Measurements from ENCODE around the gene PTGIS. TPM values are rescaled to one million over a fixed set of nuclear protein-coding genes. Genes with fewer than 3 reads are reported as not detected.
A peak's percentile ranks its signal among the peaks of the same experiment; 100 is the strongest.

The PTGIS gene
- total RNA-seq, 1 donor from 2014 or later = 31.3 TPM

DNA sequence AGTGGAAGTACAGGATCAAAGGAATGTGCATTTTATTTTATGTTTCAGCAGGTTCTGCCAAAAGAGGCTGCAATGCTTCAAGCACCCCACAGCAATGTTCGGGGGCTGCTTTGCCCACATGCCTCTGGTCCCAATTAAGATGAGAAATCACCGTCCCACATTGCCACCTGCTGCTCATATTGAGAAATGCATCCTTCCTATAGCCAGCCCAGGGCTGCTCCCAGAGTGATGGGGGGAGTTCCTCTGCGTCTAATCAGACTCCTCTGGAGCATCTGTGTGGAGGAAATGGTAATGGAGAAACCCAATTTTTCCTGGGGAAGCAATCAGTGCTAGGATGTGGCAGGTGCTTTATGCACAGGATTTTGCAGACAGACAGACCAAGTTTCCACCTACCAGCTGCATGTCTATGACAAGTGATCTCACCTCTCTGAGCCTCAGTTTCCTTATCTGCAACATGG, 33.7 kb downstream of the PTGIS start:
- H3K4me2 ChIP-seq = no peak overlapping the region
- no peak overlapping the region for H3K4me3 Mint-ChIP-seq
- H3K27ac ChIP-seq = no peak overlapping the region
- peaks cover 7% of the 10 kb centered on the region for H3F3A ChIP-seq (ENCODE audit: low read depth)
- H3K9me3 Mint-ChIP-seq = peaks cover 5% of the 10 kb centered on the region
- no peaks in the 10 kb centered on the region for H3K4me1 ChIP-seq
- peaks cover 5% of the 10 kb centered on the region for H3K36me3 ChIP-seq
- no peak overlapping the region for H2AFZ ChIP-seq (replicated peaks)
- no peaks in the 10 kb centered on the region for H3K27me3 ChIP-seq
- H3K4me3 ChIP-seq = no peak overlapping the region
- peaks cover 15% of the 10 kb centered on the region for H3K36me3 Mint-ChIP-seq
- no peaks in the 10 kb centered on the region for H3K4me1 Mint-ChIP-seq
- H3K27me3 Mint-ChIP-seq (ENCODE audit: insufficient read depth, low read depth) = peaks cover 2% of the 10 kb centered on the region
- H4K20me1 ChIP-seq (ENCODE audit: low read depth) = no peaks in the 10 kb centered on the region
- no peaks in the 10 kb centered on the region for H3K79me2 ChIP-seq (ENCODE audit: low read depth)
- TF ChIP-seq, protein P1, sequence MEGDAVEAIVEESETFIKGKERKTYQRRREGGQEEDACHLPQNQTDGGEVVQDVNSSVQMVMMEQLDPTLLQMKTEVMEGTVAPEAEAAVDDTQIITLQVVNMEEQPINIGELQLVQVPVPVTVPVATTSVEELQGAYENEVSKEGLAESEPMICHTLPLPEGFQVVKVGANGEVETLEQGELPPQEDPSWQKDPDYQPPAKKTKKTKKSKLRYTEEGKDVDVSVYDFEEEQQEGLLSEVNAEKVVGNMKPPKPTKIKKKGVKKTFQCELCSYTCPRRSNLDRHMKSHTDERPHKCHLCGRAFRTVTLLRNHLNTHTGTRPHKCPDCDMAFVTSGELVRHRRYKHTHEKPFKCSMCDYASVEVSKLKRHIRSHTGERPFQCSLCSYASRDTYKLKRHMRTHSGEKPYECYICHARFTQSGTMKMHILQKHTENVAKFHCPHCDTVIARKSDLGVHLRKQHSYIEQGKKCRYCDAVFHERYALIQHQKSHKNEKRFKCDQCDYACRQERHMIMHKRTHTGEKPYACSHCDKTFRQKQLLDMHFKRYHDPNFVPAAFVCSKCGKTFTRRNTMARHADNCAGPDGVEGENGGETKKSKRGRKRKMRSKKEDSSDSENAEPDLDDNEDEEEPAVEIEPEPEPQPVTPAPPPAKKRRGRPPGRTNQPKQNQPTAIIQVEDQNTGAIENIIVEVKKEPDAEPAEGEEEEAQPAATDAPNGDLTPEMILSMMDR (IDR thresholded peaks at IDR 0.05) = peak; percentile 80
- no peak for TF ChIP-seq EZH2 (IDR thresholded peaks at IDR 0.05)
- no peaks in the 10 kb centered on the region for H3K9me3 ChIP-seq (ENCODE audit: low read depth)
- peak; percentile 81 for DNase-seq (ENCODE audit: low spot score)
- no peak overlapping the region for H3K27ac Mint-ChIP-seq
- no peak overlapping the region for H3K9ac ChIP-seq

DNA sequence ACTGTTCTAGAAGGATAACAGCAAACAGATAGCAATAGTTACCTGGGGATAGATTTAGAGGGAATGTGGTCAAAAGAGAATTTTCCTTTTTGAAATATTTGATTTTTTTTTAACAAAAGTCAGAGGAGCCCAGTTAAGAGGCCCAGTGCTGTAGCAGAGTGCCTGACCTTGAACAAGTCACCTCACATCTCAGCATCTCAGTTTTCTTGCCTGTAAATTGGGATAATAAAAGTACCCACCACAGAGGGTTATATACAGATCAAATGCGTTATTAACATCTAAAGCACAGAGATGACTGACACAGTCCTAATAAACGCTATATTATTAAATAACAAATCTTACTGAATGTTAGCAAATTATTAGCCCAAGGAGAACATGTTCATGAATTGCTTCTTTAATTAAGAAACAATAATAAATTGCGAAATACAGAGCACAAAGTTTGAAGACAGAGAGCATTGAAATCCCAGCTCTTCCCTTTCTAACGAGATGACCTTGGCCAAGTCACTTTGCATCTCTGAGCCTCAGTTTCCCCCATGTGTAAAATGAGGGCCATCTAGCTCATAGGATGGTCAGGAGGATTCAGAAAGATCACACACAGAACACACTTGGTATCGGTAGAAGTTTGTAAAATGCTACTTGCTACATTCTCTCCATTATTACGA, 35.5 kb downstream of the PTGIS start:
- no peak overlapping the region for H3K4me2 ChIP-seq
- no peaks in the 10 kb centered on the region for H3K4me1 ChIP-seq
- no peaks in the 10 kb centered on the region for H3K79me2 ChIP-seq (ENCODE audit: low read depth)
- peaks cover 4% of the 10 kb centered on the region for H3F3A ChIP-seq (ENCODE audit: low read depth)
- H3K9me3 Mint-ChIP-seq = no peaks in the 10 kb centered on the region
- H3K4me3 Mint-ChIP-seq = no peak overlapping the region
- H3K27ac Mint-ChIP-seq = no peak overlapping the region
- TF ChIP-seq, protein P1 (IDR thresholded peaks at IDR 0.05) = no peak
- no peak for TF ChIP-seq EZH2 (IDR thresholded peaks at IDR 0.05)
- no peak for TF ChIP-seq EZH2phosphoT487 (IDR thresholded peaks at IDR 0.05)
- no peak overlapping the region for H2AFZ ChIP-seq (replicated peaks)
- no peak overlapping the region for H3K27ac ChIP-seq
- peaks cover 8% of the 10 kb centered on the region for H3K36me3 Mint-ChIP-seq
- H3K4me3 ChIP-seq = no peak overlapping the region
- no peaks in the 10 kb centered on the region for H3K9me3 ChIP-seq (ENCODE audit: low read depth)
- no peaks in the 10 kb centered on the region for H3K27me3 ChIP-seq
- H3K36me3 ChIP-seq = no peaks in the 10 kb centered on the region
- H3K9ac ChIP-seq = no peak overlapping the region
- H3K4me1 Mint-ChIP-seq = no peaks in the 10 kb centered on the region
- no peak for DNase-seq (ENCODE audit: low spot score)
- no peaks in the 10 kb centered on the region for H4K20me1 ChIP-seq (ENCODE audit: low read depth)
- no peaks in the 10 kb centered on the region for H3K27me3 Mint-ChIP-seq (ENCODE audit: insufficient read depth, low read depth)

DNA sequence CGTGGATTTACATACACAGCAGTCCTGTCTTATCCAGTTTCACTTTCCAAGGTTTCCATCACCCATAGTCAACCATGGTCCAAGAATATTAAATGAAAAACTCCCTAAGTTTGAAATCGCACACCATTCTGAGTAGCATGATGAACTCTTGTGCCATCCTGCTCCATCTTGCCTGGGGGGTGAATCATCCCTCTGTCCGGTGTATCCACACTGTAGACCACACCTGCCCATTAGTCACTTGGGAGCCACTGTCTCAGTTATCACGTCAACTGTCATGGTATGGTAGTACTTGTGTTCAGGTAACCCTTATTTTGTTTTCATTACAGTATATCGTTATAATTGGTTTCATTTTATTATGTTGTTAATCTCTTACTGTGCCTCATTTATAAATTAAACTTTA, 38.5 kb downstream of the PTGIS start:
- H2AFZ ChIP-seq (replicated peaks) = no peak overlapping the region
- no peak overlapping the region for H3K27ac Mint-ChIP-seq
- H3K79me2 ChIP-seq (ENCODE audit: low read depth) = no peaks in the 10 kb centered on the region
- no peak overlapping the region for H3K4me2 ChIP-seq
- peaks cover 11% of the 10 kb centered on the region for H3K36me3 Mint-ChIP-seq
- DNase-seq (ENCODE audit: low spot score) = no peak
- no peaks in the 10 kb centered on the region for H3K27me3 ChIP-seq
- no peaks in the 10 kb centered on the region for H3K27me3 Mint-ChIP-seq (ENCODE audit: insufficient read depth, low read depth)
- H3K9ac ChIP-seq = no peak overlapping the region
- no peaks in the 10 kb centered on the region for H4K20me1 ChIP-seq (ENCODE audit: low read depth)
- no peak overlapping the region for H3K4me3 Mint-ChIP-seq
- H3F3A ChIP-seq (ENCODE audit: low read depth) = no peaks in the 10 kb centered on the region
- H3K4me1 Mint-ChIP-seq = no peaks in the 10 kb centered on the region
- H3K36me3 ChIP-seq = no peaks in the 10 kb centered on the region
- H3K4me1 ChIP-seq = no peaks in the 10 kb centered on the region
- peaks cover 4% of the 10 kb centered on the region for H3K9me3 Mint-ChIP-seq
- no peaks in the 10 kb centered on the region for H3K9me3 ChIP-seq (ENCODE audit: low read depth)
- no peak overlapping the region for H3K4me3 ChIP-seq
- no peak overlapping the region for H3K27ac ChIP-seq
- TF ChIP-seq EZH2phosphoT487 (IDR thresholded peaks at IDR 0.05) (no peak), EZH2 (IDR thresholded peaks at IDR 0.05) (no peak)
- TF ChIP-seq, protein P1 (IDR thresholded peaks at IDR 0.05) = no peak
